ENCODE measurements around the gene PPIB. TPM values are rescaled to one million over a fixed set of nuclear protein-coding genes. Genes with fewer than 3 reads are reported as not detected.
"Not testable (repeated sequence)": the region's sequence is repeated elsewhere in the genome, so short reads cannot be mapped to it uniquely, and the experiment has no call there.

The PPIB gene
- total and polyA plus RNA-seq, 8 donors = 116 to 582 (median 268) TPM

- DNase-seq = peak in 1 of 2 donors; percentile 56
- TF ChIP-seq POLR2A (IDR thresholded peaks at IDR 0.05) = no peak
- TF ChIP-seq CTCF (IDR thresholded peaks at IDR 0.05) = no peak
- no peak for TF ChIP-seq EP300 (IDR thresholded peaks at IDR 0.05)
- TF ChIP-seq POLR2AphosphoS5 (IDR thresholded peaks at IDR 0.05) = no peak
- intact Hi-C loops (cut with DNase I; ENCODE audit: low total_unique reads) = no loop called here
- WGBS, 5 donors = 87 to 94% (median 89%) methylated on average over 3 of the region's 3 CpGs
- H3K27me3 ChIP-seq = no peaks in the 10 kb centered on the region
- H3K27ac ChIP-seq = no peak overlapping the region
- no peaks in the 10 kb centered on the region for H3K9me3 ChIP-seq
- no peaks in the 10 kb centered on the region for H3K4me1 ChIP-seq
- H3K4me3 ChIP-seq = no peak overlapping the region
- H3K36me3 ChIP-seq = peaks cover 69 to 100% (median 100%) of the 10 kb centered on the region in 4 donors
These were observed 39.9 kb downstream of the PPIB start for GRCh38 chr15:64122936-64123351.

GRCh38 chr15:64122444-64122843 lies 40.4 kb downstream of the PPIB start:
- no peak overlapping the region for H3K27ac ChIP-seq
- intact Hi-C loops (cut with DNase I; ENCODE audit: low total_unique reads) = no loop called here
- no peaks in the 10 kb centered on the region for H3K9me3 ChIP-seq
- peaks cover 0 to under 1% (median 0%) of the 10 kb centered on the region in 4 donors for H3K4me1 ChIP-seq
- DNase-seq = no peak
- H3K36me3 ChIP-seq = peaks cover 68 to 100% (median 100%) of the 10 kb centered on the region in 4 donors
- no peaks in the 10 kb centered on the region for H3K27me3 ChIP-seq
- no peak overlapping the region for H3K4me3 ChIP-seq
- TF ChIP-seq EP300 (IDR thresholded peaks at IDR 0.05) (no peak), CTCF (IDR thresholded peaks at IDR 0.05) (no peak), POLR2A (IDR thresholded peaks at IDR 0.05) (no peak), POLR2AphosphoS5 (IDR thresholded peaks at IDR 0.05) (no peak)
- WGBS, 5 donors = 56 to 90% (median 80%) methylated on average over 1 of the region's 1 CpG

- 81 to 84% (median 81%) methylated on average over 4 of the region's 4 CpGs for WGBS, 5 donors
- peaks cover 66 to 100% (median 100%) of the 10 kb centered on the region in 4 donors for H3K36me3 ChIP-seq
- H3K4me1 ChIP-seq = peaks cover 0 to 4% (median 0%) of the 10 kb centered on the region in 4 donors
These were observed 41.2 kb downstream of the PPIB start for GRCh38 chr15:64121614-64122013.

GRCh38 chr15:64120322-64120721 lies 42.5 kb downstream of the PPIB start:
- intact Hi-C loops (cut with DNase I; ENCODE audit: low total_unique reads); H3K9me3 ChIP-seq; H3K4me1 ChIP-seq; H3K27ac ChIP-seq; DNase-seq; H3K27me3 ChIP-seq; H3K4me3 ChIP-seq: not testable (repeated sequence)
- H3K36me3 ChIP-seq = peaks cover 65 to 100% (median 100%) of the 10 kb centered on the region in 4 donors
- 95 to 100% (median 98%) methylated on average over 2 of the region's 2 CpGs for WGBS, 5 donors

More at GRCh38 chr15:64121614-64122013, 41.2 kb downstream of the PPIB start:
- no peak for TF ChIP-seq POLR2AphosphoS5 (IDR thresholded peaks at IDR 0.05)
- no peak for TF ChIP-seq CTCF (IDR thresholded peaks at IDR 0.05)
- no peak for TF ChIP-seq POLR2A (IDR thresholded peaks at IDR 0.05)
- no peak for TF ChIP-seq EP300 (IDR thresholded peaks at IDR 0.05)
- Histone ChIP-seq H3K9me3 (no peaks in the 10 kb centered on the region), H3K4me3 (no peak overlapping the region), H3K27me3 (no peaks in the 10 kb centered on the region), H3K27ac (no peak overlapping the region)
- DNase-seq = no peak
- intact Hi-C loops (cut with DNase I; ENCODE audit: low total_unique reads) = no loop called here

GRCh38 chr15:64117759-64118487 lies 44.9 kb downstream of the PPIB start:
- DNase-seq = no peak
- Histone ChIP-seq H3K9me3 (no peaks in the 10 kb centered on the region), H3K4me1 (peaks cover 0 to 7% (median 2%) of the 10 kb centered on the region in 4 donors), H3K36me3 (peaks cover 69 to 100% (median 100%) of the 10 kb centered on the region in 4 donors), H3K4me3 (no peak overlapping the region), H3K27ac (no peak overlapping the region), H3K27me3 (no peaks in the 10 kb centered on the region)
- 61 to 85% (median 81%) methylated on average over 5 of the region's 5 CpGs for WGBS, 5 donors
- intact Hi-C loops (cut with DNase I; ENCODE audit: low total_unique reads) = no loop called here
- TF ChIP-seq POLR2AphosphoS5 (IDR thresholded peaks at IDR 0.05) = peak in 1 of 3 donors; percentile 18
- no peak for TF ChIP-seq EP300 (IDR thresholded peaks at IDR 0.05)
- TF ChIP-seq POLR2A (IDR thresholded peaks at IDR 0.05) = no peak
- no peak for TF ChIP-seq CTCF (IDR thresholded peaks at IDR 0.05)

Data from stomach (tissue), 9 donors.